GM19397 (cell line): ENCODE measurements around the gene WNK2.
"Not testable (repeated sequence)": the region's sequence is repeated elsewhere in the genome, so short reads cannot be mapped to it uniquely, and the experiment has no call there.

Experiments used
- ATAC-seq: cut with Tn5 transposase; IDR thresholded peaks from one replicate; pipeline ENCODE4 v1.9.1; 2021; ENCODE audit warnings: mild to moderate bottlenecking, moderate library complexity; ENCODE audit not compliant: unreplicated experiment

The WNK2 gene

GRCh38 chr9:93233033-93233432 is 49.1 kb downstream of the WNK2 start:
- ATAC-seq = no peak

- ATAC-seq = no peak
These were observed 50.7 kb downstream of the WNK2 start for GRCh38 chr9:93234600-93234999.

GRCh38 chr9:93235300-93235960 is 51.5 kb downstream of the WNK2 start:
- ATAC-seq = no peak

- no peak for ATAC-seq
These were observed 52.7 kb downstream of the WNK2 start for GRCh38 chr9:93236541-93237206.

GRCh38 chr9:93237540-93237939 is 53.6 kb downstream of the WNK2 start:
- ATAC-seq = no peak

GRCh38 chr9:93238953-93239925 is 55.3 kb downstream of the WNK2 start:
- ATAC-seq = no peak

GRCh38 chr9:93240891-93241334 is 57.0 kb downstream of the WNK2 start:
- ATAC-seq = no peak

- no peak for ATAC-seq
These were observed 59.2 kb downstream of the WNK2 start for GRCh38 chr9:93243112-93243511.

- ATAC-seq = no peak
These were observed 60.2 kb downstream of the WNK2 start for GRCh38 chr9:93244101-93244500.

GRCh38 chr9:93244510-93245436 is 60.8 kb downstream of the WNK2 start:
- no peak for ATAC-seq

- no peak for ATAC-seq
These were observed 61.6 kb downstream of the WNK2 start for GRCh38 chr9:93245437-93245970.

- ATAC-seq = no peak
These were observed 62.2 kb downstream of the WNK2 start for GRCh38 chr9:93246111-93246510.

GRCh38 chr9:93246526-93246925 is 62.6 kb downstream of the WNK2 start:
- no peak for ATAC-seq

- no peak for ATAC-seq
These were observed 63.3 kb downstream of the WNK2 start for GRCh38 chr9:93247099-93247865.

GRCh38 chr9:93247892-93248291 is 64.0 kb downstream of the WNK2 start:
- no peak for ATAC-seq

GRCh38 chr9:93248386-93249040 is 64.6 kb downstream of the WNK2 start:
- no peak for ATAC-seq

- ATAC-seq = no peak
These were observed 66.2 kb downstream of the WNK2 start for GRCh38 chr9:93250185-93250584.

GRCh38 chr9:93251309-93251708 is 67.4 kb downstream of the WNK2 start:
- ATAC-seq = not testable (repeated sequence)
